Chondrocyte (in vitro differentiated cells): ENCODE measurements around the gene HLTF. TPM values are rescaled to one million over a fixed set of nuclear protein-coding genes. Genes with fewer than 3 reads are reported as not detected.

Experiments
- DNase-seq: peaks from one replicate; pipeline ENCODE4 v3.0.0; 2021; ENCODE audit warnings: mixed read lengths, low spot score
- H3K27ac Mint-ChIP-seq: one replicate; pipeline ENCODE4 v1.8.0; 2021; ENCODE audit warnings: mild to moderate bottlenecking, moderate library complexity, mixed read lengths; ENCODE audit not compliant: unreplicated experiment
- H3K27me3 Mint-ChIP-seq: 2 replicates; pipeline ENCODE4 v1.8.0; 2021; ENCODE audit warnings: low read depth, mixed read lengths
- H3K36me3 Mint-ChIP-seq: 2 replicates; pipeline ENCODE4 v1.8.0; 2021; ENCODE audit warnings: low read depth, mixed read lengths
- H3K4me1 Mint-ChIP-seq: 2 replicates; pipeline ENCODE4 v1.8.0; 2021; ENCODE audit warnings: low read depth, mild to moderate bottlenecking, mixed read lengths
- H3K4me3 Mint-ChIP-seq: one replicate; pipeline ENCODE4 v1.8.0; 2021; ENCODE audit warnings: mild to moderate bottlenecking, moderate library complexity, mixed read lengths; ENCODE audit not compliant: unreplicated experiment
- H3K9me3 Mint-ChIP-seq: 2 replicates; pipeline ENCODE4 v1.8.0; 2021; ENCODE audit warnings: low read depth, mixed read lengths
- CTCF ChIP-seq: fragments of 200-600 bp; sonication (generic); IDR thresholded peaks from 2 replicates; pipeline ENCODE4 v1.5.0; 2021; ENCODE audit warnings: antibody characterized with exemption, mild to moderate bottlenecking, moderate library complexity
- total RNA-seq: library from RNA; stranded (reverse); gene quantifications from 3 replicates; pipeline ENCODE4 v1.2.1, GENCODE V29; 2021

Gene HLTF
- total RNA-seq, 1 donor from 2014 or later = 30.9 TPM

- Mint-ChIP-seq H3K27me3 (no peaks in the 10 kb centered on the region), H3K27ac (no peak overlapping the region), H3K4me1 (peaks cover 8% of the 10 kb centered on the region), H3K36me3 (no peaks in the 10 kb centered on the region), H3K9me3 (no peaks in the 10 kb centered on the region), H3K4me3 (no peak overlapping the region)
- TF ChIP-seq CTCF = no peak
- DNase-seq = no peak
Observed at GRCh38 chr3:149122721-149123578, 36.6 kb upstream of the HLTF start.

- Mint-ChIP-seq H3K27me3 (no peaks in the 10 kb centered on the region), H3K4me1 (peaks cover 11% of the 10 kb centered on the region), H3K36me3 (no peaks in the 10 kb centered on the region), H3K9me3 (no peaks in the 10 kb centered on the region), H3K27ac (no peak overlapping the region), H3K4me3 (no peak overlapping the region)
- TF ChIP-seq CTCF = peak; percentile 91
- no peak for DNase-seq
Observed at GRCh38 chr3:149120051-149120972, 34.0 kb upstream of the HLTF start.

GRCh38 chr3:149119466-149119865, 33.1 kb upstream of the HLTF start:
- Mint-ChIP-seq H3K4me3 (no peak overlapping the region), H3K27ac (no peak overlapping the region), H3K9me3 (no peaks in the 10 kb centered on the region), H3K27me3 (no peaks in the 10 kb centered on the region), H3K36me3 (no peaks in the 10 kb centered on the region), H3K4me1 (peaks cover 17% of the 10 kb centered on the region)
- no peak for DNase-seq
- TF ChIP-seq CTCF = no peak

GRCh38 chr3:149118724-149119123, 32.4 kb upstream of the HLTF start:
- no peak for DNase-seq
- H3K4me1 Mint-ChIP-seq = peaks cover 17% of the 10 kb centered on the region
- no peak overlapping the region for H3K4me3 Mint-ChIP-seq
- H3K36me3 Mint-ChIP-seq = no peaks in the 10 kb centered on the region
- no peak overlapping the region for H3K27ac Mint-ChIP-seq
- H3K9me3 Mint-ChIP-seq = no peaks in the 10 kb centered on the region
- H3K27me3 Mint-ChIP-seq = no peaks in the 10 kb centered on the region
- no peak for TF ChIP-seq CTCF

- H3K4me3 Mint-ChIP-seq = no peak overlapping the region
- peaks cover 9% of the 10 kb centered on the region for H3K4me1 Mint-ChIP-seq
- H3K9me3 Mint-ChIP-seq = no peaks in the 10 kb centered on the region
- no peaks in the 10 kb centered on the region for H3K36me3 Mint-ChIP-seq
- no peak for DNase-seq
- TF ChIP-seq CTCF = no peak
- H3K27me3 Mint-ChIP-seq = no peaks in the 10 kb centered on the region
- no peak overlapping the region for H3K27ac Mint-ChIP-seq
Observed at GRCh38 chr3:149115114-149115513, 28.8 kb upstream of the HLTF start.
